Ovary (tissue), 9 donors: Measurements from ENCODE around the gene ARAP1. TPM values are rescaled to one million over a fixed set of nuclear protein-coding genes. Genes with fewer than 3 reads are reported as not detected.

Source experiments
- DNase-seq, 5 donors: peaks; one replicate each; pipeline ENCODE4 v3.0.0-alpha.2; 2019 to 2020
- H3K27ac ChIP-seq, 2 donors: fragments of 200-600 bp; one replicate each; pipeline versions ENCODE4 v1.5.1 to v1.8.0; 2019 to 2022
- H3K27me3 ChIP-seq: fragments of 200-600 bp; one replicate; pipeline ENCODE4 v1.8.0; 2022
- H3K36me3 ChIP-seq: fragments of 200-600 bp; sonication (generic); one replicate; pipeline ENCODE4 v1.5.1; 2019
- H3K4me1 ChIP-seq: one replicate; pipeline ENCODE4 v1.8.1; 2013; ENCODE audit warnings: mild to moderate bottlenecking, moderate library complexity; ENCODE audit not compliant: insufficient read depth
- H3K4me3 ChIP-seq: fragments of 200-600 bp; sonication (generic); one replicate; pipeline ENCODE4 v1.5.1; 2017
- H3K9me3 ChIP-seq, 2 donors: fragments of 200-600 bp in 1 of 2; sonication (generic) in 1 of 2; one replicate each; pipeline versions ENCODE4 v1.5.1 to v1.8.1; 2013 to 2019; ENCODE audit warnings: mild to moderate bottlenecking in 1 of 2, moderate library complexity in 1 of 2
- EP300 ChIP-seq: sonication (generic); formaldehyde crosslinking; IDR thresholded peaks from one replicate; pipeline ENCODE4 v1.6.1; 2017; ENCODE audit warnings: antibody characterized with exemption
- POLR2A ChIP-seq: fragments of 450-650 bp; IDR thresholded peaks from one replicate; pipeline ENCODE4 v1.6.1; 2017; ENCODE audit warnings: antibody characterized with exemption, mild to moderate bottlenecking, moderate library complexity
- WGBS, 3 donors: extraction: QIAGEN DNeasy Blood & Tissue Kit in 1 of 3; methylation state at CpG; one replicate each; pipeline versions ENCODE4 v1.1.5 to v1.1.7; 2013 to 2017; 5-methylcytosine and 5-hydroxymethylcytosine counted together
- intact Hi-C, 4 donors: fragments of 100-400 bp; cut with DNase I; formaldehyde crosslinking; loops; one replicate each; pipeline versions ENCODE4 v1.11.0 to v1.15.1; 2022 to 2023
- polyA plus RNA-seq, 2 donors: library from polyadenylated mRNA; stranded (reverse); fragments of 200-250 nt in 1 of 2; fragments of 350-450 nt in 1 of 2; fragmentation: Illumina TruSeq in 1 of 2; extraction: RNeasy Lipid Tissue Mini Kit (QIAGEN cat#74804) in 1 of 2; gene quantifications; one replicate each; pipeline ENCODE4 v1.2.3, GENCODE V29; 2013 to 2014
- total RNA-seq, 7 donors: library from RNA; depleted of rRNA in 2 of 7; stranded (reverse); fragments of >200 nt in 2 of 7; fragmentation: NEBNext Ultra II Directional in 3 of 7; extraction: Animal tissue kit (Norgen Biotek cat#: 25700) in 3 of 7; gene quantifications; one replicate each; pipeline versions ENCODE4 v1.1.0 to v1.2.4, GENCODE V29; 2016 to 2023
- TF ChIP-seq, protein P1 (sequence below), 3 donors: fragments of 450-650 bp in 2 of 3; fragments of 200-600 bp in 1 of 3; IDR thresholded peaks; one replicate each; pipeline versions ENCODE4 v1.5.1 to v1.8.0; 2016 to 2022; ENCODE audit warnings: antibody characterized with exemption in 3 of 3, mild to moderate bottlenecking in 1 of 3
- donor health status: DM: no; HTN: no; CAD: no; lungs with moderate emphysema.
- donor health status: DM: no; HTN: no; CAD: no.
- donor health status: Bipolar disorder and iron deficiency.
- donor health status: DM: yes; HTN: yes; CAD: no.
- donor health status: DM: no; HTN: no; CAD: no.
- donor health status: DM: yes; HTN: yes; CAD: no.

The ARAP1 gene
- total and polyA plus RNA-seq, 9 donors = 39.0 to 162 (median 79.0) TPM

DNA sequence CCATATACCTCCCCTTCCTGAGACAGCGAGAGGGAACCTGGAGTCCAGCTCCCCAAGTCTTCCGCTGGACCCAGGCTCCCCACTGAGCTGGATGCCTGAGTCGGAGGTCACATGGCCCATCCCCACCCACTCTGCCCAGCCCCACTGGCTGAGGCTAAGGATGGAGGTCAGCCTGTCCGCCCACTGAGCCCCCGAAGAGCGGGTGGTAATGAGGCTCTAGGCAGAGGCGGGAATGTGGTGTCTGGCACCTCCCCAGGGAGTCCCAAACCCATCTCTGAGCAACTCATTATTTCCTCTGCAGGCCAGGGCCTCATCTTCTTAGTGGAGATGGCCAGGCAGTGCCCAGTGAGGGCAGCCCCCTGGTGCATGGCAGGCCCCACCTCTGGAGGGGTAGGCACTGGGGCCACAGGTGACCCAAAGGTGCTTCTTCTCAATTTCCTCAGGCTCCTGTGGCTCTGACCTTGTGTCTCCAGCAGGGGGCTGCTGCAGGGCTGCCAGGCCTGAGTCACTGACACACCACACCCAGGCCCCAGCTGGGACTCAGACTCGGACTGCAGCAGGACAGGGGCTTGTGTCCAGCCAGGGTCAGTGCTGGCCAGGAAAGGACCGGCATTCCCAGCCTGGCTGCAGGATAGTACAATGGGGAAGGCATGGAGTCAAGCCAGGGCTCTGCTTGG lies 67.8 kb downstream of the ARAP1 start:
- Histone ChIP-seq H3K9me3 (no peaks in the 10 kb centered on the region), H3K36me3 (no peaks in the 10 kb centered on the region), H3K4me3 (no peak overlapping the region), H3K27ac (no peak overlapping the region), H3K27me3 (no peaks in the 10 kb centered on the region), H3K4me1 (no peaks in the 10 kb centered on the region)
- peak in 3 of 5 donors; percentile 43 to 60 (median 46) for DNase-seq
- intact Hi-C loops = loop anchor here in 2 of 4 donors (5.0 kb wide), 1 partner anchor 97 kb away; no protein-coding TSS in a partner anchor
- TF ChIP-seq EP300 (no peak), POLR2A (no peak)
- TF ChIP-seq, protein P1, sequence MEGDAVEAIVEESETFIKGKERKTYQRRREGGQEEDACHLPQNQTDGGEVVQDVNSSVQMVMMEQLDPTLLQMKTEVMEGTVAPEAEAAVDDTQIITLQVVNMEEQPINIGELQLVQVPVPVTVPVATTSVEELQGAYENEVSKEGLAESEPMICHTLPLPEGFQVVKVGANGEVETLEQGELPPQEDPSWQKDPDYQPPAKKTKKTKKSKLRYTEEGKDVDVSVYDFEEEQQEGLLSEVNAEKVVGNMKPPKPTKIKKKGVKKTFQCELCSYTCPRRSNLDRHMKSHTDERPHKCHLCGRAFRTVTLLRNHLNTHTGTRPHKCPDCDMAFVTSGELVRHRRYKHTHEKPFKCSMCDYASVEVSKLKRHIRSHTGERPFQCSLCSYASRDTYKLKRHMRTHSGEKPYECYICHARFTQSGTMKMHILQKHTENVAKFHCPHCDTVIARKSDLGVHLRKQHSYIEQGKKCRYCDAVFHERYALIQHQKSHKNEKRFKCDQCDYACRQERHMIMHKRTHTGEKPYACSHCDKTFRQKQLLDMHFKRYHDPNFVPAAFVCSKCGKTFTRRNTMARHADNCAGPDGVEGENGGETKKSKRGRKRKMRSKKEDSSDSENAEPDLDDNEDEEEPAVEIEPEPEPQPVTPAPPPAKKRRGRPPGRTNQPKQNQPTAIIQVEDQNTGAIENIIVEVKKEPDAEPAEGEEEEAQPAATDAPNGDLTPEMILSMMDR (IDR thresholded peaks at IDR 0.05) = peak; percentile 16 to 46 (median 30)
- WGBS, 3 donors = 64 to 69% (median 65%) methylated on average over 8 to 9 of the region's 9 CpGs

DNA sequence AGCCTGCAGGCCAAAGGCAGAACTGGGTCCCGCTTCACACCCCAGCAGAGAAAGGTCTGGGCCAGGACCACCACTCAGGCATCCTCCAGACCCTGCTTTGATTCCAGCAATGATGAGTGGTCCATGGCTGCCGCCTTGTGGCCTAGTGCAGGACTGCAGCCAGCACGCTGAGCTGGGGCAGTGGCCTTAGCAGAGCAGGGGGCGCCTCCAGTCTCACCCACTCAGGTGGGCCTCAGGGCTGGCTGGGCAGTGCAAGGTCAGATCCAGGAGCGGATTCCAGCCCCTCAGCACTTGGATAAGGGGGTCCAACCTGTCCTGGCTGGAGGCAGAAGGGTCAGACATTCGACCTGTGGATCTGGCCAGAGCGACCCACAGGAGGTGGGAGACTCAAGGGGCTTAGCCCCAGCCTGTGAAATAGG lies 68.4 kb downstream of the ARAP1 start:
- H3K36me3 ChIP-seq = no peaks in the 10 kb centered on the region
- intact Hi-C loops = loop anchor here in 2 of 4 donors (5.0 kb wide), 1 partner anchor 96 kb away; no protein-coding TSS in a partner anchor

DNA sequence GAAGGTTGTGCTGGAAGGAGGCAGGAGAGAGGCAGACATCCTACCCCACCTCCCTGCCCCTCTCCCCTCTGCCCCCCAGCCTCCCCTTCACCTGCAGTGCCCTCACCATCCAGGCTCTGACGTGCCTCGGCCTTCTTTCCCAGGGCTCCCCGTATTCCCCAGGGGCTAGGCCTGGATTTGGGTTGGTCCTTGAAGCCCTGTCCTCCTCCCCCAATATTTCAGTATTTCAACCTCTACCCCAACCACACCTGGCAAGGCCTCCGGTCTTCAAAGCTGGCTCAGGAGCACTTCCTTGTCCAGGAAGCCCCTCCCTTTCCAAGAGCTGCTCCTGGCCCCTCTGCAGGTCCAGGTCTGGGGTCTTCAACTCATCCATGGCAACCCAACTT lies 69.4 kb downstream of the ARAP1 start:
- H3K36me3 ChIP-seq = no peaks in the 10 kb centered on the region
- no peaks in the 10 kb centered on the region for H3K27me3 ChIP-seq
- H3K4me1 ChIP-seq = no peaks in the 10 kb centered on the region
- H3K9me3 ChIP-seq = no peaks in the 10 kb centered on the region
- H3K27ac ChIP-seq = no peak overlapping the region
- 49 to 66% (median 61%) methylated on average over 4 of the region's 4 CpGs for WGBS, 3 donors
- DNase-seq = no peak
- intact Hi-C loops = loop anchor here in 2 of 4 donors (5.0 kb wide), 1 partner anchor 96 kb away; no protein-coding TSS in a partner anchor
- TF ChIP-seq, protein P1 (IDR thresholded peaks at IDR 0.05) = no peak
- TF ChIP-seq POLR2A (no peak), EP300 (no peak)
- no peak overlapping the region for H3K4me3 ChIP-seq

More for the DNA sequence above, 68.4 kb downstream of the ARAP1 start:
- Histone ChIP-seq H3K4me3 (no peak overlapping the region), H3K27me3 (no peaks in the 10 kb centered on the region), H3K27ac (no peak overlapping the region), H3K9me3 (no peaks in the 10 kb centered on the region), H3K4me1 (no peaks in the 10 kb centered on the region)
- peak; percentile 49 to 82 (median 72) for DNase-seq
- 54 to 68% (median 61%) methylated on average over 5 to 7 of the region's 7 CpGs for WGBS, 3 donors
- TF ChIP-seq, protein P1 (IDR thresholded peaks at IDR 0.05) = peak; percentile 61 to 92 (median 86)
- no peak for TF ChIP-seq EP300

DNA sequence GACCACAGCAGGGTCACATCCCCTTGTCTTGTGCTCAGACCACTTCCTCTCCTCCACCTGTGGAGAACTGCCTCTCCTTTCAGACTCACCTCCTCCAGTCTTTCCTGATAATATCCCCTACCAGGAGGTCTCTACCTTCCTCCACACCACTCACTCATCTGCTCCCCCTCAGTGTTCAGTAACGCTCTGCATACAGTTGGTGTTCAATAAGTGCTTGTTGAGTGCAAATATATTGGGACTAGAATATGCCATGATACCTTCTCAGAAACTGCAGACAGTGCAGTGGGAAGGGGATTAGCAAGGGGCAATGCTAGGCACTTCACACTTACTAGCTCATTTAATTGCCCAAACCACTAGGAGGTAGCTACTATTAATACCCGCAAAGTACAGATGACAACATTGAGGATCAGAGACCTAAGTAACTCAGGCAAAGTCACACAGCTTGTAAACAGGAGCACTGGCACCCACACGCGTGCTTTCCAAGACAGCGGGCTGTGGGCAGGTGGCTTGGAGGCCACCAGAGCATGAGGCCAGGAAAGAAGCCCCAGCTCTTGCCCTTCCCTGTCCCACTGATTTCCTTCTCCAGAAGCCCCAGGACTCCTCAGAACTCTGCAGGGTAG lies 69.9 kb downstream of the ARAP1 start:
- 62 to 81% (median 65%) methylated on average over 5 of the region's 5 CpGs for WGBS, 3 donors
- Histone ChIP-seq H3K9me3 (no peaks in the 10 kb centered on the region), H3K27ac (no peak overlapping the region), H3K36me3 (no peaks in the 10 kb centered on the region), H3K4me3 (no peak overlapping the region), H3K27me3 (no peaks in the 10 kb centered on the region), H3K4me1 (no peaks in the 10 kb centered on the region)
- intact Hi-C loops = loop anchor here in 2 of 4 donors (5.0 kb wide), 1 partner anchor 95 kb away; no protein-coding TSS in a partner anchor
- DNase-seq = no peak
- TF ChIP-seq POLR2A (no peak), EP300 (no peak)
- TF ChIP-seq, protein P1 (IDR thresholded peaks at IDR 0.05) = no peak
